ENCODE data around the gene PLRG1.

DNA sequence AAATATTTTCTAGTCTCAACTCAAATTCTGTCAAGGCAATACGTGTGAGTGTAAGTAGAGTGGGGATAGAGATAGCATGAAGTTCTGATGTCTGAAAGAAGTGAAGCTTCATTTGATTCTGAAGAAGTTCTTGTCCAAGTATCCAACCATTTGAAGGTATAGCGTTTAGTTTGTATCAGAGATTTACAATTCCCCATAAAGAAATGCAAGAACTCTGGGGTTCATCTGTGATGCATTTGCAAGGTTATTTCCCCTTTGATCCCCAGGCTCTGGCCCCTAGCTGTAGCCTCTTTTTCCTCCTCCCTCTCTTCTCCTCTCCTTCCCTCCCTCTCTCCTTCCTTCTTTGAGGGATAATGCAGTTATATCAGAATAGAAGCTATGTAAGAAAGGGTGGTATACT is 32.5 kb upstream of the PLRG1 start:
- TF ChIP-seq, protein P1, sequence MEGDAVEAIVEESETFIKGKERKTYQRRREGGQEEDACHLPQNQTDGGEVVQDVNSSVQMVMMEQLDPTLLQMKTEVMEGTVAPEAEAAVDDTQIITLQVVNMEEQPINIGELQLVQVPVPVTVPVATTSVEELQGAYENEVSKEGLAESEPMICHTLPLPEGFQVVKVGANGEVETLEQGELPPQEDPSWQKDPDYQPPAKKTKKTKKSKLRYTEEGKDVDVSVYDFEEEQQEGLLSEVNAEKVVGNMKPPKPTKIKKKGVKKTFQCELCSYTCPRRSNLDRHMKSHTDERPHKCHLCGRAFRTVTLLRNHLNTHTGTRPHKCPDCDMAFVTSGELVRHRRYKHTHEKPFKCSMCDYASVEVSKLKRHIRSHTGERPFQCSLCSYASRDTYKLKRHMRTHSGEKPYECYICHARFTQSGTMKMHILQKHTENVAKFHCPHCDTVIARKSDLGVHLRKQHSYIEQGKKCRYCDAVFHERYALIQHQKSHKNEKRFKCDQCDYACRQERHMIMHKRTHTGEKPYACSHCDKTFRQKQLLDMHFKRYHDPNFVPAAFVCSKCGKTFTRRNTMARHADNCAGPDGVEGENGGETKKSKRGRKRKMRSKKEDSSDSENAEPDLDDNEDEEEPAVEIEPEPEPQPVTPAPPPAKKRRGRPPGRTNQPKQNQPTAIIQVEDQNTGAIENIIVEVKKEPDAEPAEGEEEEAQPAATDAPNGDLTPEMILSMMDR (IDR thresholded peaks at IDR 0.05; ENCODE audit: low read length) = no peak
- TF ChIP-seq EZH2phosphoT487 (IDR thresholded peaks at IDR 0.05; ENCODE audit: low read length) (no peak), EZH2 (optimal IDR thresholded peaks at IDR 0.05; ENCODE audit: low read depth, low read length) (no peak)
